GM19467 (cell line): ENCODE measurements around the gene HYLS1.
"Not testable (repeated sequence)": the region's sequence is repeated elsewhere in the genome, so short reads cannot be mapped to it uniquely, and the experiment has no call there.

Experiments used
- ATAC-seq: cut with Tn5 transposase; IDR thresholded peaks from one replicate; pipeline ENCODE4 v1.9.1; 2021; ENCODE audit warnings: mild to moderate bottlenecking, moderate library complexity; ENCODE audit not compliant: unreplicated experiment

The HYLS1 gene

GRCh38 chr11:125902927-125903710 is 15.7 kb downstream of the HYLS1 start, which contains the start of gene PUS3:
Gene PUS3 (minus strand): TSS chr11:125903206. CDS start chr11:125896284, 6,922 bp downstream.
- ATAC-seq, result peak; percentile 92

- no peak for ATAC-seq
Observed at GRCh38 chr11:125903711-125904659, 16.5 kb downstream of the HYLS1 start, which contains the start of gene DDX25. Gene DDX25 (plus strand): TSS chr11:125904508. CDS start chr11:125904518, 10 bp downstream.

- ATAC-seq, result no peak
Observed at GRCh38 chr11:125904678-125905077, 17.2 kb downstream of the HYLS1 start.

- ATAC-seq, result no peak
Observed at GRCh38 chr11:125910226-125910849, 22.9 kb downstream of the HYLS1 start.

GRCh38 chr11:125914601-125915000 is 27.1 kb downstream of the HYLS1 start:
- ATAC-seq, result not testable (repeated sequence)

GRCh38 chr11:125916683-125917347 is 29.3 kb downstream of the HYLS1 start:
- ATAC-seq, result no peak

GRCh38 chr11:125918140-125918840 is 30.8 kb downstream of the HYLS1 start:
- ATAC-seq, result no peak

GRCh38 chr11:125921042-125921441 is 33.6 kb downstream of the HYLS1 start:
- ATAC-seq, result no peak

GRCh38 chr11:125922156-125922555 is 34.7 kb downstream of the HYLS1 start:
- ATAC-seq, result no peak

GRCh38 chr11:125923012-125923579 is 35.6 kb downstream of the HYLS1 start:
- ATAC-seq, result no peak

GRCh38 chr11:125923633-125924032 is 36.2 kb downstream of the HYLS1 start:
- no peak for ATAC-seq

- no peak for ATAC-seq
Observed at GRCh38 chr11:125924384-125925007, 37.0 kb downstream of the HYLS1 start.

- ATAC-seq, result no peak
Observed at GRCh38 chr11:125925247-125925740, 37.8 kb downstream of the HYLS1 start.

- no peak for ATAC-seq
Observed at GRCh38 chr11:125925804-125926203, 38.3 kb downstream of the HYLS1 start.

- no peak for ATAC-seq
Observed at GRCh38 chr11:125926682-125927081, 39.2 kb downstream of the HYLS1 start.

- no peak for ATAC-seq
Observed at GRCh38 chr11:125929445-125930075, 42.1 kb downstream of the HYLS1 start.

- no peak for ATAC-seq
Observed at GRCh38 chr11:125930076-125930450, 42.6 kb downstream of the HYLS1 start.

GRCh38 chr11:125931116-125931515 is 43.6 kb downstream of the HYLS1 start:
- ATAC-seq, result no peak

- ATAC-seq, result no peak
Observed at GRCh38 chr11:125931668-125932067, 44.2 kb downstream of the HYLS1 start.
